Right kidney (tissue), 1 donor: ENCODE data around the gene GSK3A.

Experiments used
- DNase-seq: peaks from one replicate; pipeline ENCODE4 v3.0.0-alpha.2; 2016

The GSK3A gene

GRCh38 chr19:42200116-42200715, 42.2 kb downstream of the GSK3A start:
- DNase-seq, result no peak

- no peak for DNase-seq
Measured at GRCh38 chr19:42199440-42200115, 42.8 kb downstream of the GSK3A start.

- no peak for DNase-seq
Measured at GRCh38 chr19:42198676-42199439, 43.5 kb downstream of the GSK3A start.

- DNase-seq, result no peak
Measured at GRCh38 chr19:42197375-42197817, 45.0 kb downstream of the GSK3A start.

GRCh38 chr19:42196011-42197001, 46.1 kb downstream of the GSK3A start:
- no peak for DNase-seq

- DNase-seq, result no peak
Measured at GRCh38 chr19:42193706-42194105, 48.7 kb downstream of the GSK3A start.

- no peak for DNase-seq
Measured at GRCh38 chr19:42193294-42193693, 49.1 kb downstream of the GSK3A start.

GRCh38 chr19:42191855-42192254, 50.5 kb downstream of the GSK3A start:
- no peak for DNase-seq

- DNase-seq, result no peak
Measured at GRCh38 chr19:42191330-42191729, 51.1 kb downstream of the GSK3A start.

GRCh38 chr19:42189133-42189532, 53.3 kb downstream of the GSK3A start:
- no peak for DNase-seq

- DNase-seq, result no peak
Measured at GRCh38 chr19:42188665-42189064, 53.7 kb downstream of the GSK3A start.

- DNase-seq, result no peak
Measured at GRCh38 chr19:42185277-42185676, 57.1 kb downstream of the GSK3A start.

- DNase-seq, result peak; percentile 31
Measured at GRCh38 chr19:42184401-42184861, 58.0 kb downstream of the GSK3A start.
